ENCODE data around the gene PRKAA1.

Gene PRKAA1

GRCh38 chr5:40829748-40830533 lies 31.8 kb upstream of the PRKAA1 start:
- Histone ChIP-seq H3K27ac (ENCODE audit: insufficient read depth in 1 of 2, low read depth in 1 of 2, low read length in 2 of 2, poor library complexity in 1 of 2, severe bottlenecking in 2 of 2) (no peak overlapping the region), H3K4me3 (ENCODE audit: control insufficient read depth in 1 of 7, extremely low read depth in 1 of 7, insufficient read depth in 4 of 7, low read depth in 2 of 7, low read length in 6 of 7) (no peak overlapping the region), H3K27me3 (replicated peaks in 2 of 5; ENCODE audit: control insufficient read depth in 4 of 5, insufficient read depth in 5 of 5, low read length in 4 of 5) (no peaks in the 10 kb centered on the region), H3K36me3 (ENCODE audit: control insufficient read depth in 4 of 4, insufficient read depth in 4 of 4, low read length in 3 of 4) (peaks cover 28 to 83% (median 63%) of the 10 kb centered on the region in 4 experiments), H3K9me3 (ENCODE audit: control extremely low read depth in 1 of 5, control insufficient read depth in 4 of 5, insufficient read depth in 2 of 5, low read depth in 1 of 5, low read length in 4 of 5) (no peaks in the 10 kb centered on the region), H3K4me1 (ENCODE audit: control extremely low read depth in 1 of 4, control insufficient read depth in 4 of 4, insufficient read depth in 4 of 4, low read length in 3 of 4) (peaks cover 8 to 22% (median 15%) of the 10 kb centered on the region in 4 experiments)
- ChIA-PET POLR2A (no interaction called here), CTCF (interaction anchor here (1.1 to 1.2 kb wide), 2 partner anchors 14 to 27 kb away, joined by 3 to 4 read pairs; no protein-coding TSS in a partner anchor)
- 76% methylated on average over 4 of the region's 13 CpGs for WGBS (ENCODE audit: insufficient coverage)
- DNase-seq: no peak

- H3K4me1 ChIP-seq (ENCODE audit: control extremely low read depth in 1 of 4, control insufficient read depth in 4 of 4, insufficient read depth in 4 of 4, low read length in 3 of 4): peaks cover 4 to 19% (median 11%) of the 10 kb centered on the region in 4 experiments
- H3K9me3 ChIP-seq (ENCODE audit: control extremely low read depth in 1 of 5, control insufficient read depth in 4 of 5, insufficient read depth in 2 of 5, low read depth in 1 of 5, low read length in 4 of 5): no peaks in the 10 kb centered on the region
- DNase-seq: no peak
- ChIA-PET POLR2A (no interaction called here), CTCF (interaction anchor here (1.1 to 1.2 kb wide), 3 partner anchors 13 to 147 kb away, joined by 3 to 4 read pairs (median 3); no protein-coding TSS in a partner anchor)
- peaks cover 26 to 79% (median 62%) of the 10 kb centered on the region in 4 experiments for H3K36me3 ChIP-seq (ENCODE audit: control insufficient read depth in 4 of 4, insufficient read depth in 4 of 4, low read length in 3 of 4)
- 97% methylated on average over 3 of the region's 3 CpGs for WGBS (ENCODE audit: insufficient coverage)
- H3K4me3 ChIP-seq (ENCODE audit: control insufficient read depth in 1 of 7, extremely low read depth in 1 of 7, insufficient read depth in 4 of 7, low read depth in 2 of 7, low read length in 6 of 7): no peak overlapping the region
- peak overlapping the region; percentile 27 to 40 for H3K27ac ChIP-seq (ENCODE audit: insufficient read depth in 1 of 2, low read depth in 1 of 2, low read length in 2 of 2, poor library complexity in 1 of 2, severe bottlenecking in 2 of 2)
- no peaks in the 10 kb centered on the region for H3K27me3 ChIP-seq (replicated peaks in 2 of 5; ENCODE audit: control insufficient read depth in 4 of 5, insufficient read depth in 5 of 5, low read length in 4 of 5)
These were observed 30.8 kb upstream of the PRKAA1 start for GRCh38 chr5:40828690-40829661.

GRCh38 chr5:40828021-40828631 lies 30.0 kb upstream of the PRKAA1 start:
- WGBS (ENCODE audit: insufficient coverage): 100% methylated on average over 1 of the region's 3 CpGs
- DNase-seq: no peak
- Histone ChIP-seq H3K27ac (ENCODE audit: insufficient read depth in 1 of 2, low read depth in 1 of 2, low read length in 2 of 2, poor library complexity in 1 of 2, severe bottlenecking in 2 of 2) (peak overlapping the region; percentile 27 to 40), H3K4me1 (ENCODE audit: control extremely low read depth in 1 of 4, control insufficient read depth in 4 of 4, insufficient read depth in 4 of 4, low read length in 3 of 4) (peaks cover 0 to 10% (median 4%) of the 10 kb centered on the region in 4 experiments), H3K27me3 (replicated peaks in 2 of 5; ENCODE audit: control insufficient read depth in 4 of 5, insufficient read depth in 5 of 5, low read length in 4 of 5) (no peaks in the 10 kb centered on the region), H3K9me3 (ENCODE audit: control extremely low read depth in 1 of 5, control insufficient read depth in 4 of 5, insufficient read depth in 2 of 5, low read depth in 1 of 5, low read length in 4 of 5) (no peaks in the 10 kb centered on the region), H3K4me3 (ENCODE audit: control insufficient read depth in 1 of 7, extremely low read depth in 1 of 7, insufficient read depth in 4 of 7, low read depth in 2 of 7, low read length in 6 of 7) (no peak overlapping the region), H3K36me3 (ENCODE audit: control insufficient read depth in 4 of 4, insufficient read depth in 4 of 4, low read length in 3 of 4) (peaks cover 26 to 70% (median 55%) of the 10 kb centered on the region in 4 experiments)
- CTCF ChIA-PET: interaction anchor here (1.1 kb wide), 1 partner anchor 147 kb away, joined by 3 read pairs; no protein-coding TSS in a partner anchor
- POLR2A ChIA-PET: no interaction called here

GRCh38 chr5:40827188-40827977 lies 29.2 kb upstream of the PRKAA1 start:
- DNase-seq: no peak
- no peak overlapping the region for H3K27ac ChIP-seq (ENCODE audit: insufficient read depth in 1 of 2, low read depth in 1 of 2, low read length in 2 of 2, poor library complexity in 1 of 2, severe bottlenecking in 2 of 2)
- no peak overlapping the region for H3K4me3 ChIP-seq (ENCODE audit: control insufficient read depth in 1 of 7, extremely low read depth in 1 of 7, insufficient read depth in 4 of 7, low read depth in 2 of 7, low read length in 6 of 7)
- WGBS (ENCODE audit: insufficient coverage): 94% methylated on average over 10 of the region's 14 CpGs
- CTCF ChIA-PET: interaction anchor here (1.1 kb wide), 1 partner anchor 146 kb away, joined by 3 read pairs; no protein-coding TSS in a partner anchor
- POLR2A ChIA-PET: no interaction called here
- H3K9me3 ChIP-seq (ENCODE audit: control extremely low read depth in 1 of 5, control insufficient read depth in 4 of 5, insufficient read depth in 2 of 5, low read depth in 1 of 5, low read length in 4 of 5): no peaks in the 10 kb centered on the region
- peaks cover 24 to 63% (median 48%) of the 10 kb centered on the region in 4 experiments for H3K36me3 ChIP-seq (ENCODE audit: control insufficient read depth in 4 of 4, insufficient read depth in 4 of 4, low read length in 3 of 4)
- no peaks in the 10 kb centered on the region for H3K27me3 ChIP-seq (replicated peaks in 2 of 5; ENCODE audit: control insufficient read depth in 4 of 5, insufficient read depth in 5 of 5, low read length in 4 of 5)
- H3K4me1 ChIP-seq (ENCODE audit: control extremely low read depth in 1 of 4, control insufficient read depth in 4 of 4, insufficient read depth in 4 of 4, low read length in 3 of 4): peaks cover 0 to 3% (median 1%) of the 10 kb centered on the region in 4 experiments

GRCh38 chr5:40826489-40827187 lies 28.5 kb upstream of the PRKAA1 start:
- ChIA-PET POLR2A (interaction anchor here (0.5 kb wide), 1 partner anchor 21 kb away, joined by 4 read pairs; no protein-coding TSS in a partner anchor), CTCF (interaction anchor here (1.5 kb wide), 1 partner anchor 52 kb away, joined by 4 read pairs; no protein-coding TSS in a partner anchor)
- H3K36me3 ChIP-seq (ENCODE audit: control insufficient read depth in 4 of 4, insufficient read depth in 4 of 4, low read length in 3 of 4): peaks cover 17 to 55% (median 41%) of the 10 kb centered on the region in 4 experiments
- H3K4me1 ChIP-seq (ENCODE audit: control extremely low read depth in 1 of 4, control insufficient read depth in 4 of 4, insufficient read depth in 4 of 4, low read length in 3 of 4): no peaks in the 10 kb centered on the region
- no peak overlapping the region for H3K27ac ChIP-seq (ENCODE audit: insufficient read depth in 1 of 2, low read depth in 1 of 2, low read length in 2 of 2, poor library complexity in 1 of 2, severe bottlenecking in 2 of 2)
- H3K27me3 ChIP-seq (replicated peaks in 2 of 5; ENCODE audit: control insufficient read depth in 4 of 5, insufficient read depth in 5 of 5, low read length in 4 of 5): no peaks in the 10 kb centered on the region
- no peaks in the 10 kb centered on the region for H3K9me3 ChIP-seq (ENCODE audit: control extremely low read depth in 1 of 5, control insufficient read depth in 4 of 5, insufficient read depth in 2 of 5, low read depth in 1 of 5, low read length in 4 of 5)
- WGBS (ENCODE audit: insufficient coverage): 98% methylated on average over 5 of the region's 5 CpGs
- no peak overlapping the region for H3K4me3 ChIP-seq (ENCODE audit: control insufficient read depth in 1 of 7, extremely low read depth in 1 of 7, insufficient read depth in 4 of 7, low read depth in 2 of 7, low read length in 6 of 7)
- no peak for DNase-seq

Data from common myeloid progenitor, CD34-positive (primary cell).